ENCODE data around the gene EFCAB8. TPM values are rescaled to one million over a fixed set of nuclear protein-coding genes. Genes with fewer than 3 reads are reported as not detected.

EFCAB8 gene, protein sequence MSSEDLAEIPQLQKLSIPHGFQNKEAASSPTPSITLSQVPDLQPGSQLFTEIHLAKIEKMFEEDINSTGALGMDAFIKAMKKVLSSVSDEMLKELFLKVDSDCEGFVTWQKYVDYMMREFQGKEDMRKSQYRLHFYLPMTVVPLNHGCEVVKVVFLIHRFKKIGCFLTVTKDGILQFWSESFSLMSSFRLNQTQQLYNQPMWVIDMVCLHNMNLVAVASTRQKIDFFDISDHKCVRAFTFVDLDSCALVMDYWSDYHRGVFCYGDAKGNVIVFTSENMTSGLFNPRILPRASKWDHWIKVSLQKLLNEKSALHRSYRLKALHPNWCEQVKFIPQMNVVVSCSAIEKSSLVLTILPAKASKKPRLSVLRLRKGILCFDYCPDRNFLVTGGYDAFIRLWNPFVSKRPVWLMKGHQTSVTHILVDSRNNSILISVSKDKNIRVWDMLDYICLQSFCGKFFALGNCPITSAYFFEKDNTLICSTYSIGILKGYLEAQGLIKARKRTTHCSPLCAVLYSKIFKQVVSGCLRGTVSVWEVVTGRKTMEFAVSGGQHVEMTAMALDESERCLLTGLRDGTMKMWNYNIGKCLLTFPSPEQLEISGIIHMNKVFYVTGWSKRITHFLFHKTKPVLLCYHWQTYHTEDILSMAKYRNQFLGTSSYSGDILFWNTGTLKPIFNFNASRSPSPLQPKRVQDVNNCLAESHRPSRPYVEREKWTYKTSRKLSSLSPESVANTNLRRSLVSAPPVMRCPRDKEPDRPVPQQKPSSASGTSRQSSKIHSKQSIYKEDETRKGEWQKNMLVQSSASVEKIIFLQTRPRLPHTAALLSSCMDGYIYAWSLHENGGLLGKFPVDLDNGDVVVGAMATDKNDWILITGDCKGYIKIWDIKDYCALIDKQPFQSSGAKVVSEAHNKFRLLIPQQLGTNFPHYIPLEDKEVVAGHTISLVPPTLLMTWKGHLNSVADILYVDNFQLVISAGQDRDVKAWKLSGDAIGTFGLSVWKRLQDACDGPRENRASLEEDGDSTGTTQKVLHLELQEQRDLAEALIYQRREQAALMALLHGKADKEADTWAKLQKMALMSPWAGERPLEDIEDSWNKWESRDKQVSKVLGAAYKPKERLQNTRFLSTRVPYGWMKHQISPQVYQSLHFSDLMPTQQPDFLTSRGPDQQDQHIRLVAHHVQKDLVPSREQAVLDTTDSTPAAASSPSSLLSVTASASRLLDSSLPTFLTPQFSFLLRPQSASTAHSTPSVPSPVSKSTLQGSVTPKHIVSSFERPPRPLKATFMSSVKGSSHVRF
- total RNA-seq (under 1 TPM in 2 of 7 donors, not detected in 5; 0.08 to 0.20 TPM), polyA plus RNA-seq (not detected)
- long read RNA-seq, donor 1 = 0 reads
- long read RNA-seq, donor 2 = 0 reads
- long read RNA-seq, donor 3 = 0 reads

DNA sequence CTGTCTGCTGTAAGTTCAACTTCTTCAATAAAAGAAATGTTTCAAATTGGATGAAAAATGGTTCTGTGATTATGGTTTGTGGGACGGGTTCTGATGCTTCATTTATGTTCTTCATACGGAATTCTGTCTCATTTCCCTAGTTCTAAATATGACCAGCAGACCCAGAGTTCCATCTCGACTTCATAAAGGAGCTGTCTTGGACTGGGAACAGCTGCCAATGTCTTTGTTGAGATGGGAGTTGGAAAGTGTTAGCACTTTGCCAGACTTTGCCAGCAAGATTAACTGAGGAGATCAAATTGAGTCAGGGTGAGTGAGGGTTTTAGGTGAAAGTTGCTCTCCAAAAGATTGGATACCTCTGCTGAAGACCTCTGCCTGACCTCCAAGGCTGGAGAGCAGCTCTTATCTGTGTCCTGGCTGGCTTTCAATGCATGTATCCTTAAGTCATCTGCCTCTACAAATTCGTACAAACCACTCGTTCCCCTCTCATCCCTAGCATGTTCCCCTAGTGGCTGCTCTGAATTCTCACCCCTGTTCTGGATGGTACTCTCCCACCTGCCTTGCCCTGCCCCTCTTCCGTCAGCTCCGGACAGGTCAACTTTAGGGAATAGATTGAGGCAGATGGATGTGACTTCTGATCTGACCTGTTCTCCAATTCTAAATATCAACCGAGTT lies at the start of gene EFCAB8:
Gene EFCAB8 (plus strand): TSS at position 223 of the 672 bp plus-strand sequence. CDS start 4,870 bp downstream, outside the sequence.
- 70 to 72% (median 70%) methylated on average over 8 of the region's 8 CpGs for WGBS, 3 donors
- intact Hi-C loops (cut with DNase I) = no loop called here

DNA sequence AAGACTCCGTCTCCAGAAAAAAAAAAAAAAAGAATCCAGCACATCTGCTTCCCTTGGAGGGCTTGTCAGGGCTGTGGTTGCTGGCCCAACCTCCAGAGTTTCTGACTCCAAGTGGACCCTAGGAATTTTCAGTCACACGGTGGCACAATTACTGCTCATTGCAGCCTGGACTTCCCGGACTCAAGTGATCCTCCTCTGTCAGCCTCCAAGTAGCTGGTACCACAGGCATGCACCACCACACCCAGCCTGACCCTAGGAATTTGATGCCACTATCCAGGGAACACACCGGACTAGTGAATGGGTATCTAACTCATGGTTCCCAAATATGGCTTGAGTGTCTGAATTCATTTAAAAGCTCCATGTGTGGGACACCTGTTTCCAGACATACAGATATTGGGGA lies 48.8 kb upstream of the EFCAB8 start:
- Histone ChIP-seq H3K4me3 (no peak overlapping the region), H3K27me3 (no peaks in the 10 kb centered on the region), H3K9me3 (no peaks in the 10 kb centered on the region), H3K27ac (no peak overlapping the region), H3K4me1 (ENCODE audit: insufficient read depth) (no peaks in the 10 kb centered on the region), H3K36me3 (no peaks in the 10 kb centered on the region)
- TF ChIP-seq POLR2A (IDR thresholded peaks at IDR 0.05) (no peak), EP300 (IDR thresholded peaks at IDR 0.05) (no peak)
- TF ChIP-seq, protein P1, sequence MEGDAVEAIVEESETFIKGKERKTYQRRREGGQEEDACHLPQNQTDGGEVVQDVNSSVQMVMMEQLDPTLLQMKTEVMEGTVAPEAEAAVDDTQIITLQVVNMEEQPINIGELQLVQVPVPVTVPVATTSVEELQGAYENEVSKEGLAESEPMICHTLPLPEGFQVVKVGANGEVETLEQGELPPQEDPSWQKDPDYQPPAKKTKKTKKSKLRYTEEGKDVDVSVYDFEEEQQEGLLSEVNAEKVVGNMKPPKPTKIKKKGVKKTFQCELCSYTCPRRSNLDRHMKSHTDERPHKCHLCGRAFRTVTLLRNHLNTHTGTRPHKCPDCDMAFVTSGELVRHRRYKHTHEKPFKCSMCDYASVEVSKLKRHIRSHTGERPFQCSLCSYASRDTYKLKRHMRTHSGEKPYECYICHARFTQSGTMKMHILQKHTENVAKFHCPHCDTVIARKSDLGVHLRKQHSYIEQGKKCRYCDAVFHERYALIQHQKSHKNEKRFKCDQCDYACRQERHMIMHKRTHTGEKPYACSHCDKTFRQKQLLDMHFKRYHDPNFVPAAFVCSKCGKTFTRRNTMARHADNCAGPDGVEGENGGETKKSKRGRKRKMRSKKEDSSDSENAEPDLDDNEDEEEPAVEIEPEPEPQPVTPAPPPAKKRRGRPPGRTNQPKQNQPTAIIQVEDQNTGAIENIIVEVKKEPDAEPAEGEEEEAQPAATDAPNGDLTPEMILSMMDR (IDR thresholded peaks at IDR 0.05) = no peak
- intact Hi-C loops (cut with DNase I) = no loop called here
- DNase-seq = no peak
- WGBS, 3 donors = 86 to 89% (median 86%) methylated on average over 4 of the region's 4 CpGs

More for the DNA sequence above, at the start of gene EFCAB8:
- H3K27me3 ChIP-seq = no peaks in the 10 kb centered on the region
- no peaks in the 10 kb centered on the region for H3K4me1 ChIP-seq (ENCODE audit: insufficient read depth)
- DNase-seq = no peak
- H3K4me3 ChIP-seq = no peak within 1 kb of the TSS
- no peaks in the 10 kb centered on the region for H3K9me3 ChIP-seq
- TF ChIP-seq, protein P1 (IDR thresholded peaks at IDR 0.05) = no peak
- TF ChIP-seq POLR2A (IDR thresholded peaks at IDR 0.05) = no peak
- no peak for TF ChIP-seq EP300 (IDR thresholded peaks at IDR 0.05)
- H3K27ac ChIP-seq = no peak within 1 kb of the TSS
- no peaks in the 10 kb centered on the region for H3K36me3 ChIP-seq

DNA sequence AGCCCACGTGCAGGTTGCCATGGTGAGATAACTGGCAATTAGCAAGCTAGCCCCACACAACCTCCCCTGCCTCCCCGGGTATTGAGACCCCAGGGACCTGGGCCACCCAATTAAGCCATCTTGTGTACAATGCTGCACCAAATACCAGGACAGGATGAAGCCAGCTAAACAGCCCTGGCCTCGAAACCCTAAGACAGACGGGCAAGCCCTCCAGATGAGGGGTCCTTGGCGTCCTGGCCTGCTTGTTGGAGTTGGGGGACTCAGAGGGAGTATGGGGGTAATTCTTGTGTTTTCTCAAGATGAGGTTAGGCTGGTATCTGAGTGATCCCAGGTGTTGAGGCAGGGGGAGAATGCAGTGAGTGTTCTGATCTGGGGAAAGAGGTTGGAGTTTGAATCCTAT lies 47.8 kb upstream of the EFCAB8 start:
- 64 to 73% (median 72%) methylated on average over 5 of the region's 5 CpGs for WGBS, 3 donors
- intact Hi-C loops (cut with DNase I) = no loop called here
- Histone ChIP-seq H3K4me3 (no peak overlapping the region), H3K27me3 (no peaks in the 10 kb centered on the region), H3K27ac (no peak overlapping the region), H3K36me3 (no peaks in the 10 kb centered on the region), H3K4me1 (ENCODE audit: insufficient read depth) (no peaks in the 10 kb centered on the region), H3K9me3 (no peaks in the 10 kb centered on the region)
- TF ChIP-seq EP300 (IDR thresholded peaks at IDR 0.05) (no peak), POLR2A (IDR thresholded peaks at IDR 0.05) (no peak)
- TF ChIP-seq, protein P1 (IDR thresholded peaks at IDR 0.05) = no peak
- DNase-seq = no peak

Measured in ovary (tissue), 10 donors.